GM19397 (cell line): ENCODE measurements around the gene TUT4.

Experiments used
- ATAC-seq: cut with Tn5 transposase; IDR thresholded peaks from one replicate; pipeline ENCODE4 v1.9.1; 2021; ENCODE audit warnings: mild to moderate bottlenecking, moderate library complexity; ENCODE audit not compliant: unreplicated experiment

TUT4 gene

GRCh38 chr1:52413410-52413989 is 139.4 kb downstream of the TUT4 start:
- no peak for ATAC-seq

GRCh38 chr1:52404975-52405338 is 147.9 kb downstream of the TUT4 start:
- no peak for ATAC-seq

GRCh38 chr1:52404116-52404974 is 148.5 kb downstream of the TUT4 start, which contains the start of the genes ORC1 and PRPF38A:
Gene ORC1 (minus strand): TSS chr1:52404423. CDS start chr1:52402223, 2,200 bp downstream.
Gene PRPF38A (plus strand): TSS chr1:52404602. CDS start chr1:52404750, 148 bp downstream.
- ATAC-seq = peak; percentile 98

GRCh38 chr1:52403566-52404115 is 149.3 kb downstream of the TUT4 start:
- ATAC-seq = peak; percentile 5

- ATAC-seq = no peak
Measured at GRCh38 chr1:52402860-52403240, 150.0 kb downstream of the TUT4 start.

- no peak for ATAC-seq
Measured at GRCh38 chr1:52400131-52400530, 152.8 kb downstream of the TUT4 start.

- ATAC-seq = no peak
Measured at GRCh38 chr1:52399629-52400028, 153.3 kb downstream of the TUT4 start.

GRCh38 chr1:52393174-52393573 is 159.7 kb downstream of the TUT4 start:
- no peak for ATAC-seq

- ATAC-seq = no peak
Measured at GRCh38 chr1:52386458-52386857, 166.4 kb downstream of the TUT4 start.

- ATAC-seq = no peak
Measured at GRCh38 chr1:52385376-52385775, 167.5 kb downstream of the TUT4 start.
